HepG2 (cell line): ENCODE results near the gene VPS9D1. TPM values are rescaled to one million over a fixed set of nuclear protein-coding genes. Genes with fewer than 3 reads are reported as not detected.
A peak's percentile ranks its signal among the peaks of the same experiment; 100 is the strongest.

Source experiments
- ATAD3A ChIP-seq: sonication (generic); formaldehyde crosslinking; IDR thresholded peaks from 2 replicates; pipeline ENCODE4 v1.4.0; 2020; ENCODE audit warnings: missing genetic modification reagents
- BHLHE40 ChIP-seq: IDR thresholded peaks from 2 replicates; pipeline ENCODE4 v1.6.1; 2011; ENCODE audit warnings: low read length, improper control_type of control experiment
- ELF3 ChIP-seq: IDR thresholded peaks from 2 replicates; pipeline ENCODE4 v1.6.1; 2016; ENCODE audit warnings: missing genetic modification reagents, missing compliant biosample characterization
- FOXC1 ChIP-seq: sonication (generic); formaldehyde crosslinking; IDR thresholded peaks from 2 replicates; pipeline ENCODE4 v1.8.0; 2022; ENCODE audit warnings: mild to moderate bottlenecking, missing genetic modification reagents, borderline replicate concordance
- HNF1A ChIP-seq, 2 experiments: sonication (generic) in 1 of 2; formaldehyde crosslinking in 1 of 2; IDR thresholded peaks; 2 replicates each; pipeline versions ENCODE4 v1.4.0 to v1.6.1; 2016 to 2020; ENCODE audit warnings: borderline replicate concordance in 1 of 2, low read depth in 1 of 2, mild to moderate bottlenecking in 1 of 2, missing genetic modification reagents in 1 of 2
- ISX ChIP-seq: sonication (generic); formaldehyde crosslinking; conservative IDR thresholded peaks from 2 replicates; pipeline ENCODE4 v1.5.0; 2020; ENCODE audit warnings: missing genetic modification reagents
- MATR3 ChIP-seq: sonication (generic); formaldehyde crosslinking; IDR thresholded peaks from 2 replicates; pipeline ENCODE4 v1.4.0; 2020; ENCODE audit warnings: missing genetic modification reagents
- MZF1 ChIP-seq: sonication (generic); formaldehyde crosslinking; IDR thresholded peaks from 2 replicates; pipeline ENCODE4 v1.8.1; 2023; ENCODE audit warnings: mild to moderate bottlenecking, missing genetic modification reagents, borderline replicate concordance
- NFKB2 ChIP-seq: sonication (generic); formaldehyde crosslinking; IDR thresholded peaks from 2 replicates; pipeline ENCODE4 v1.4.0; 2020; ENCODE audit warnings: missing genetic modification reagents, borderline replicate concordance
- PHF8 ChIP-seq: sonication (generic); formaldehyde crosslinking; IDR thresholded peaks from 2 replicates; pipeline ENCODE4 v1.5.0; 2020; ENCODE audit warnings: missing genetic modification reagents
- RBM39 ChIP-seq: fragments of 200-400 bp; formaldehyde crosslinking; IDR thresholded peaks from one replicate; pipeline ENCODE4 v1.6.1; 2018; ENCODE audit warnings: antibody characterized with exemption, mild to moderate bottlenecking, low read depth, low read length; ENCODE audit not compliant: poor library complexity, severe bottlenecking
- RXRA ChIP-seq: sonication (generic); formaldehyde crosslinking; IDR thresholded peaks from 2 replicates; pipeline ENCODE4 v1.5.1; 2020; ENCODE audit warnings: missing genetic modification reagents
- SIX1 ChIP-seq: sonication (generic); formaldehyde crosslinking; IDR thresholded peaks from 2 replicates; pipeline ENCODE4 v1.4.0; 2020; ENCODE audit warnings: missing genetic modification reagents, borderline replicate concordance
- SNAI1 ChIP-seq: sonication (generic); formaldehyde crosslinking; IDR thresholded peaks from 2 replicates; pipeline ENCODE4 v1.5.0; 2020; ENCODE audit warnings: mild to moderate bottlenecking, missing genetic modification reagents, borderline replicate concordance
- TCF7 ChIP-seq: sonication (generic); IDR thresholded peaks from 2 replicates; pipeline ENCODE4 v1.6.1; 2016; ENCODE audit warnings: antibody characterized with exemption, low read depth
- TFDP1 ChIP-seq: IDR thresholded peaks from 2 replicates; pipeline ENCODE4 v1.6.1; 2016; ENCODE audit warnings: missing compliant biosample characterization, missing genetic modification reagents, borderline replicate concordance
- ZBTB21 ChIP-seq: sonication (generic); formaldehyde crosslinking; IDR thresholded peaks from 2 replicates; pipeline ENCODE4 v1.4.0; 2020; ENCODE audit warnings: missing genetic modification reagents
- ZFP41 ChIP-seq: sonication (generic); formaldehyde crosslinking; IDR thresholded peaks from 2 replicates; pipeline ENCODE4 v1.4.0; 2020; ENCODE audit warnings: mild to moderate bottlenecking, missing genetic modification reagents, borderline replicate concordance
- ZMYM3 ChIP-seq: sonication (generic); formaldehyde crosslinking; IDR thresholded peaks from 2 replicates; pipeline ENCODE4 v1.5.1; 2020; ENCODE audit warnings: mild to moderate bottlenecking, missing genetic modification reagents
- polyA plus RNA-seq, 8 experiments: library from polyadenylated mRNA; depleted of rRNA in 3 of 8; stranded (reverse) in 7 of 8; unstranded in 1 of 8; fragments of >200 nt; fragmentation: Illumina TruSeq in 4 of 8; extraction: Trizol in 4 of 8; gene quantifications; 2 replicates each; pipeline versions ENCODE4 v1.2.1 to v1.2.3, GENCODE V29; 2011 to 2016; ENCODE audit warnings: low read depth in 4 of 8, missing spikeins in 1 of 8, mixed read lengths in 1 of 8; ENCODE audit not compliant: insufficient read depth in 1 of 8
- total RNA-seq, 5 experiments: library from RNA; depleted of rRNA; stranded (reverse); fragments of >200 nt; fragmentation: Illumina TruSeq; extraction: Trizol; gene quantifications; 2 replicates each; pipeline ENCODE4 v1.2.3, GENCODE V29; 2016; ENCODE audit warnings: low read depth in 1 of 5
- TF ChIP-seq, protein P1 (sequence below): fragments of 450-650 bp; IDR thresholded peaks from 2 replicates; pipeline ENCODE4 v1.6.1; 2017; ENCODE audit warnings: mild to moderate bottlenecking
- TF ChIP-seq, protein P2 (sequence below): sonication (generic); formaldehyde crosslinking; IDR thresholded peaks from 2 replicates; pipeline ENCODE4 v1.5.0; 2020; ENCODE audit warnings: missing genetic modification reagents, mild to moderate bottlenecking, borderline replicate concordance

Gene VPS9D1
- total and polyA plus RNA-seq, 2 of the 13 experiments (the other 11 are each of a cell fraction or from before 2014, with no cell fraction given) = 10.1 to 13.2 TPM

DNA sequence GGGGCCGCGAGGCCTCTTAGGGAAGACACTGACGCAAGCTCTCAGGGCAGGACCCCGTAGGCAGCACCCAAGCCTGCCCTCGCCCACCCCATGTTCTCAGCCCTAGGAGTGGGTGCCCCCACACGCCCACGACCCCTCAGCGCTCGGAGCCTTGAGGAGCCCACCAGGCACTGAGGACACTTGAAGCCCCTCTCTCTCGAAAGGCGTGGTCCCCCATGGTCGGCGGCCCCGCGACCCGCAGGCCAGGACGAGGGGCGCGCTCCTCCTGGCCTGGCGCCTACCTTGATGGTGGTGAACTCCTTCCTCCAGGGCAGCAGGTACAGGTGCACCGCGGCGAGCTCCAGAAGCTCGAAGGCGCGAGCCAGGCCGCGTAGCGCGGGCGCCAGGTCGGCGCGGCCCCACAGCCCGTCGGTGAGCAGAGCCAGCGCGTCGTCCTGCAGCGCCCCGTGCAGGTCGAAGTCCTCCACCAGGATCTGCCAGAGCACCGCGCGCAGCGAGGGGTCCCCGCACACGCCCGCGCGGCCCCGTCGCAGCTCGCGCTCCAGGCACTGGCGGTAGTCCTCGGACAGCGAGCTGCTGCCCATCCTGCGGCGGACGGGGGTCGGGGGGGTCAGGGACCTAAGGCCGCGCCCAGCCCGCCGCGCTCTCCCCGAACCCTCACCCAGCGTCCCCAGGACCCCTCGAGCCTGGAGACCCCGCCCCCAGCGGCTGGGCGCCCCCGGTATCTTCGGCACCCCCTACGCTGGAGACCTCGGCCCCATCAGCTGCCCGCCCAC is 19.9 kb downstream of the VPS9D1 start (continued):
- TF ChIP-seq RXRA (peak; percentile 64), ZFP41 (CRISPR knock-in tag) (no peak), MZF1 (peak; percentile 60; the same call in 1 of the 2 replicates), PHF8 (CRISPR knock-in tag) (peak; percentile 54), HNF1A (IDR thresholded peaks at IDR 0.05; ENCODE audit: low read depth) (no peak), HNF1A (CRISPR knock-in tag; IDR thresholded peaks at IDR 0.05; ENCODE audit: borderline replicate concordance) (no peak), BHLHE40 (no peak), ELF3 (CRISPR knock-in tag) (peak; percentile 73), ZMYM3 (CRISPR knock-in tag) (no peak), ZBTB21 (CRISPR knock-in tag) (no peak), ATAD3A (CRISPR knock-in tag) (no peak), NFKB2 (CRISPR knock-in tag) (no peak; the same call in 1 of the 2 replicates), FOXC1 (CRISPR knock-in tag) (peak; percentile 20; the same call in 1 of the 2 replicates), RBM39 (no peak), SIX1 (CRISPR knock-in tag) (no peak), ISX (no peak), TCF7 (no peak; the same call in 1 of the 2 replicates), MATR3 (CRISPR knock-in tag) (no peak), TFDP1 (peak; percentile 87; the same call in 1 of the 2 replicates), SNAI1 (CRISPR knock-in tag) (no peak)
- TF ChIP-seq, protein P1, sequence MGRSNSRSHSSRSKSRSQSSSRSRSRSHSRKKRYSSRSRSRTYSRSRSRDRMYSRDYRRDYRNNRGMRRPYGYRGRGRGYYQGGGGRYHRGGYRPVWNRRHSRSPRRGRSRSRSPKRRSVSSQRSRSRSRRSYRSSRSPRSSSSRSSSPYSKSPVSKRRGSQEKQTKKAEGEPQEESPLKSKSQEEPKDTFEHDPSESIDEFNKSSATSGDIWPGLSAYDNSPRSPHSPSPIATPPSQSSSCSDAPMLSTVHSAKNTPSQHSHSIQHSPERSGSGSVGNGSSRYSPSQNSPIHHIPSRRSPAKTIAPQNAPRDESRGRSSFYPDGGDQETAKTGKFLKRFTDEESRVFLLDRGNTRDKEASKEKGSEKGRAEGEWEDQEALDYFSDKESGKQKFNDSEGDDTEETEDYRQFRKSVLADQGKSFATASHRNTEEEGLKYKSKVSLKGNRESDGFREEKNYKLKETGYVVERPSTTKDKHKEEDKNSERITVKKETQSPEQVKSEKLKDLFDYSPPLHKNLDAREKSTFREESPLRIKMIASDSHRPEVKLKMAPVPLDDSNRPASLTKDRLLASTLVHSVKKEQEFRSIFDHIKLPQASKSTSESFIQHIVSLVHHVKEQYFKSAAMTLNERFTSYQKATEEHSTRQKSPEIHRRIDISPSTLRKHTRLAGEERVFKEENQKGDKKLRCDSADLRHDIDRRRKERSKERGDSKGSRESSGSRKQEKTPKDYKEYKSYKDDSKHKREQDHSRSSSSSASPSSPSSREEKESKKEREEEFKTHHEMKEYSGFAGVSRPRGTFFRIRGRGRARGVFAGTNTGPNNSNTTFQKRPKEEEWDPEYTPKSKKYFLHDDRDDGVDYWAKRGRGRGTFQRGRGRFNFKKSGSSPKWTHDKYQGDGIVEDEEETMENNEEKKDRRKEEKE = no peak
- TF ChIP-seq, protein P2, sequence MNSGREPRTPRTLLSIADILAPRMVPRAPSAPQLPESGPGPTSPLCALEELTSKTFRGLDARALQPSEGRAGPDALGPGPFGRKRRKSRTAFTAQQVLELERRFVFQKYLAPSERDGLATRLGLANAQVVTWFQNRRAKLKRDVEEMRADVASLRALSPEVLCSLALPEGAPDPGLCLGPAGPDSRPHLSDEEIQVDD (CRISPR knock-in tag) = no peak; the same call in 1 of the 2 replicates
